MM.1S (cell line): ENCODE data around the gene NINJ2.
"Not testable (repeated sequence)": the region's sequence is repeated elsewhere in the genome, so short reads cannot be mapped to it uniquely, and the experiment has no call there.

Experiments used
- CTCF ChIP-seq: fragments of 300-600 bp; sonication (generic); IDR thresholded peaks from 2 replicates; pipeline ENCODE4 v1.5.1; 2016; ENCODE audit warnings: antibody characterized with exemption, low read length, mixed read lengths
- EZH2 ChIP-seq: fragments of 300-600 bp; sonication (generic); optimal IDR thresholded peaks from 2 replicates; pipeline ENCODE3; 2017; ENCODE audit warnings: low read depth, mild to moderate bottlenecking, antibody characterized with exemption, low read length, mixed read lengths
- EZH2phosphoT487 ChIP-seq: fragments of 300-600 bp; sonication (generic); IDR thresholded peaks from 2 replicates; pipeline ENCODE4 v1.6.1; 2018; ENCODE audit warnings: antibody characterized with exemption, low read length

GRCh38 chr12:641321-641720 is 21.9 kb downstream of the NINJ2 start:
- not testable (repeated sequence) for TF ChIP-seq EZH2phosphoT487, CTCF, EZH2
